Uterus (tissue), 2 donors: ENCODE data around the gene KISS1.

Experiments
- CTCF ChIP-seq, 4 experiments: fragments of 200-600 bp in 2 of 4; fragments of 450-650 bp in 2 of 4; sonication (generic) in 2 of 4; IDR thresholded peaks; one replicate each; pipeline ENCODE4 v1.5.1; 2016 to 2019; ENCODE audit warnings: antibody characterized with exemption in 4 of 4, mild to moderate bottlenecking in 2 of 4, moderate library complexity in 1 of 4
- POLR2A ChIP-seq, 2 donors: fragments of 450-650 bp; IDR thresholded peaks; one replicate each; pipeline ENCODE4 v1.6.1; 2016; ENCODE audit warnings: antibody characterized with exemption in 2 of 2, mild to moderate bottlenecking in 1 of 2, moderate library complexity in 1 of 2

GRCh38 chr1:204228896-204229295 lies 32.6 kb upstream of the KISS1 start:
- TF ChIP-seq POLR2A (IDR thresholded peaks at IDR 0.05) (no peak), CTCF (IDR thresholded peaks at IDR 0.05) (no peak)
